MM.1S (cell line): ENCODE data around the gene PLCG1.

Experiments
- EZH2 ChIP-seq: fragments of 300-600 bp; sonication (generic); optimal IDR thresholded peaks from 2 replicates; pipeline ENCODE3; 2017; ENCODE audit warnings: low read depth, mild to moderate bottlenecking, antibody characterized with exemption, low read length, mixed read lengths
- EZH2phosphoT487 ChIP-seq: fragments of 300-600 bp; sonication (generic); IDR thresholded peaks from 2 replicates; pipeline ENCODE4 v1.6.1; 2018; ENCODE audit warnings: antibody characterized with exemption, low read length
- TF ChIP-seq, protein P1 (sequence below): fragments of 300-600 bp; sonication (generic); IDR thresholded peaks from 2 replicates; pipeline ENCODE4 v1.5.1; 2016; ENCODE audit warnings: antibody characterized with exemption, low read length, mixed read lengths

DNA sequence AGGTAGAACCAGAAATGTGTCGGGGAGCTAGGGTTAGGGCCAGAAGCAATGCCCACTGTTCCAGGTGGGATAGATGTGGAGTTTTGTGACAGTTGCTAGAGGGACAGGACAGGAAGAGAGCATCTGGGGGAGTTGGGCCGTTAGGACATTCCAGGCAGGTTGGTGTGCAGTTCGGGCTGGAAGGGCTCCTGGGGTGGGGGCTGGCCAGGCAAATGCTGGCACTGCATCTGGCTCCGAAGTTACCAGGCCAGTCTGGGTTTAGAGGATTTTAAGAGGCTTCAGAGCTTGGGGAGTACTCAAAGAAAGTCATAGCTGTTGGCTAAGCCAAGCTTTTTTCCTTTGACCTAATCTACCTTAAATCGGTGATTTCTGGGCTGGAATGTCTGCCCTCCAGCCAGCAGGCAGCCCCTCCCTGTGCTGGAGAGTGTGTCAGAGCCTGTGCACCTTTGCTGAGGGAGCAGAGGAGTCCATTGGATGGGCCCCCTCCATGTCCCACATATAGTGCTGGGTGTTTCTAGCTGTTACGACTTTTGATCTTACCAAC lies 20.8 kb downstream of the PLCG1 start:
- TF ChIP-seq, protein P1, sequence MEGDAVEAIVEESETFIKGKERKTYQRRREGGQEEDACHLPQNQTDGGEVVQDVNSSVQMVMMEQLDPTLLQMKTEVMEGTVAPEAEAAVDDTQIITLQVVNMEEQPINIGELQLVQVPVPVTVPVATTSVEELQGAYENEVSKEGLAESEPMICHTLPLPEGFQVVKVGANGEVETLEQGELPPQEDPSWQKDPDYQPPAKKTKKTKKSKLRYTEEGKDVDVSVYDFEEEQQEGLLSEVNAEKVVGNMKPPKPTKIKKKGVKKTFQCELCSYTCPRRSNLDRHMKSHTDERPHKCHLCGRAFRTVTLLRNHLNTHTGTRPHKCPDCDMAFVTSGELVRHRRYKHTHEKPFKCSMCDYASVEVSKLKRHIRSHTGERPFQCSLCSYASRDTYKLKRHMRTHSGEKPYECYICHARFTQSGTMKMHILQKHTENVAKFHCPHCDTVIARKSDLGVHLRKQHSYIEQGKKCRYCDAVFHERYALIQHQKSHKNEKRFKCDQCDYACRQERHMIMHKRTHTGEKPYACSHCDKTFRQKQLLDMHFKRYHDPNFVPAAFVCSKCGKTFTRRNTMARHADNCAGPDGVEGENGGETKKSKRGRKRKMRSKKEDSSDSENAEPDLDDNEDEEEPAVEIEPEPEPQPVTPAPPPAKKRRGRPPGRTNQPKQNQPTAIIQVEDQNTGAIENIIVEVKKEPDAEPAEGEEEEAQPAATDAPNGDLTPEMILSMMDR, result no peak
- TF ChIP-seq EZH2phosphoT487 (no peak), EZH2 (no peak)
